GM23338 (cell line): ENCODE results near the gene PTPRF. TPM values are rescaled to one million over a fixed set of nuclear protein-coding genes. Genes with fewer than 3 reads are reported as not detected.

ENCODE experiments used
- ATAC-seq: fragments of 200-7000 bp; cut with Tn5 transposase; 3 replicates; pipeline ENCODE4 v1.9.1; 2020
- DNase-seq: peaks from one replicate; pipeline ENCODE4 v3.0.0-alpha.2; 2015; ENCODE audit warnings: low spot score
- H2AFZ ChIP-seq: fragments of 200-600 bp; sonication (generic); 2 replicates; pipeline ENCODE4 v1.8.0; 2016; ENCODE audit warnings: antibody characterized with exemption, mild to moderate bottlenecking, moderate library complexity
- H3F3A ChIP-seq: fragments of 200-600 bp; sonication (generic); replicated peaks from 2 replicates; pipeline ENCODE4 v1.8.0; 2017; ENCODE audit warnings: antibody characterized with exemption, mixed run types, low read depth
- H3K27ac ChIP-seq: fragments of 200-600 bp; sonication (generic); 2 replicates; pipeline ENCODE4 v1.6.1; 2016; ENCODE audit warnings: low read depth
- H3K27me3 ChIP-seq: fragments of 200-600 bp; sonication (generic); 2 replicates; pipeline ENCODE4 v1.8.0; 2016; ENCODE audit warnings: mild to moderate bottlenecking, mixed run types, moderate library complexity; ENCODE audit not compliant: insufficient read depth
- H3K36me3 ChIP-seq: fragments of 200-600 bp; sonication (generic); 2 replicates; pipeline ENCODE4 v1.8.0; 2016; ENCODE audit warnings: mild to moderate bottlenecking; ENCODE audit not compliant: insufficient read depth
- H3K4me1 ChIP-seq: fragments of 200-600 bp; sonication (generic); 2 replicates; pipeline ENCODE4 v1.8.0; 2016; ENCODE audit warnings: mild to moderate bottlenecking, moderate library complexity; ENCODE audit not compliant: insufficient read depth
- H3K4me2 ChIP-seq: fragments of 200-600 bp; sonication (generic); 2 replicates; pipeline ENCODE4 v1.7.1; 2017; ENCODE audit warnings: mixed run types
- H3K4me3 ChIP-seq: fragments of 200-600 bp; sonication (generic); 2 replicates; pipeline ENCODE4 v1.6.1; 2016; ENCODE audit warnings: mixed run types
- H3K79me2 ChIP-seq: fragments of 200-600 bp; sonication (generic); replicated peaks from 2 replicates; pipeline ENCODE4 v1.8.0; 2017; ENCODE audit warnings: mild to moderate bottlenecking; ENCODE audit not compliant: insufficient read depth
- H3K9me2 ChIP-seq: fragments of 200-600 bp; sonication (generic); 2 replicates; pipeline ENCODE4 v1.8.0; 2017; ENCODE audit not compliant: insufficient read depth
- H4K20me1 ChIP-seq: fragments of 200-600 bp; sonication (generic); replicated peaks from 2 replicates; pipeline ENCODE4 v1.8.0; 2017; ENCODE audit warnings: mild to moderate bottlenecking; ENCODE audit not compliant: insufficient read depth
- H3K27ac Mint-ChIP-seq: 2 replicates; pipeline ENCODE4 v1.8.0; 2020; ENCODE audit warnings: inconsistent platforms, mild to moderate bottlenecking, moderate library complexity, mixed read lengths
- H3K27me3 Mint-ChIP-seq: 3 replicates; pipeline ENCODE4 v1.8.0; 2022; ENCODE audit warnings: low read depth, mild to moderate bottlenecking, moderate library complexity, mixed read lengths, inconsistent platforms; ENCODE audit not compliant: insufficient read depth, poor library complexity
- H3K36me3 Mint-ChIP-seq: 3 replicates; pipeline ENCODE4 v1.8.0; 2021; ENCODE audit warnings: low read depth, mild to moderate bottlenecking, inconsistent platforms, moderate library complexity, mixed read lengths
- H3K4me1 Mint-ChIP-seq: 3 replicates; pipeline ENCODE4 v1.8.0; 2020; ENCODE audit warnings: mild to moderate bottlenecking, inconsistent platforms, mixed read lengths
- H3K4me3 Mint-ChIP-seq: 3 replicates; pipeline ENCODE4 v1.8.0; 2021; ENCODE audit warnings: moderate library complexity, mild to moderate bottlenecking, inconsistent platforms, mixed read lengths
- H3K9me3 Mint-ChIP-seq: 3 replicates; pipeline ENCODE4 v1.8.0; 2020; ENCODE audit warnings: moderate library complexity, mild to moderate bottlenecking, inconsistent platforms, mixed read lengths
- CREB1 ChIP-seq: fragments of 250-450 bp; sonication (Bioruptor Pico); IDR thresholded peaks from 2 replicates; pipeline ENCODE4 v1.5.0; 2020; ENCODE audit warnings: low read depth, mild to moderate bottlenecking, moderate library complexity
- EZH2phosphoT487 ChIP-seq: fragments of 200-600 bp; sonication (generic); IDR thresholded peaks from one replicate; pipeline ENCODE4 v1.8.1; 2018; ENCODE audit warnings: antibody characterized with exemption; ENCODE audit not compliant: unreplicated experiment
- NANOG ChIP-seq: IDR thresholded peaks from 2 replicates; pipeline ENCODE4 v1.6.1; 2016; ENCODE audit warnings: antibody characterized with exemption, borderline replicate concordance
- POLR2AphosphoS5 ChIP-seq: IDR thresholded peaks from 2 replicates; pipeline ENCODE4 v1.6.1; 2016; ENCODE audit warnings: antibody characterized with exemption, low read depth
- REST ChIP-seq: IDR thresholded peaks from one replicate; pipeline ENCODE4 v1.6.1; 2018; ENCODE audit warnings: antibody characterized with exemption; ENCODE audit not compliant: unreplicated experiment
- STAT1 ChIP-seq: IDR thresholded peaks from one replicate; pipeline ENCODE4 v1.6.1; 2016; ENCODE audit warnings: antibody characterized with exemption; ENCODE audit not compliant: unreplicated experiment
- ZNF331 ChIP-seq: fragments of 250-450 bp; sonication (Bioruptor Pico); IDR thresholded peaks from 2 replicates; pipeline ENCODE4 v1.5.0; 2020; ENCODE audit warnings: low read depth, mild to moderate bottlenecking, moderate library complexity
- ZNF462 ChIP-seq: fragments of 250-450 bp; sonication (Bioruptor Pico); IDR thresholded peaks from 2 replicates; pipeline ENCODE4 v1.5.0; 2020; ENCODE audit warnings: mild to moderate bottlenecking, moderate library complexity
- polyA plus RNA-seq: library from polyadenylated mRNA; unstranded; fragments of >200 nt; fragmentation: Nextera tagmentation; extraction: Ambion mirVana; gene quantifications from 2 replicates; pipeline ENCODE4 v1.2.1, GENCODE V29; 2016
- total RNA-seq: library from RNA; depleted of rRNA; stranded (reverse); fragments of >200 nt; shearing (Covaris generic); gene quantifications from 2 replicates; pipeline ENCODE4 v1.2.3, GENCODE V29; 2014

The PTPRF gene
- total and polyA plus RNA-seq, 2 experiments from 2014 or later = 52.4 to 173 TPM

GRCh38 chr1:43563876-43564539 is 33.3 kb downstream of the PTPRF start (continued):
- no peak for TF ChIP-seq EZH2phosphoT487

- Histone ChIP-seq H3K79me2 (peaks cover 15% of the 10 kb centered on the region), H3K4me2 (peak overlapping the region; percentile 87), H3K4me3 (peak overlapping the region; percentile 62), H3K36me3 (no peaks in the 10 kb centered on the region), H3K27ac (no peak overlapping the region), H4K20me1 (peaks cover 10% of the 10 kb centered on the region), H3K4me1 (peaks cover 23% of the 10 kb centered on the region), H3F3A (0 out of 2 replicates have a peak, but pooled peaks cover 5% of the 10 kb centered on the region), H3K9me2 (no peaks in the 10 kb centered on the region), H2AFZ (no peak overlapping the region), H3K27me3 (no peaks in the 10 kb centered on the region)
- peaks cover 34% of the 10 kb centered on the region for H3K4me1 Mint-ChIP-seq
- no peak; the same call in 2 of the 3 replicates for ATAC-seq
- H3K9me3 Mint-ChIP-seq = no peaks in the 10 kb centered on the region
- H3K4me3 Mint-ChIP-seq = peak overlapping the region; percentile 58
- peaks cover 25% of the 10 kb centered on the region for H3K27me3 Mint-ChIP-seq
- H3K27ac Mint-ChIP-seq = no peak overlapping the region; the same call in 1 of the 2 replicates
- H3K36me3 Mint-ChIP-seq = peaks cover 14% of the 10 kb centered on the region; the same call in 1 of the 3 replicates
- no peak for DNase-seq
- no peak for TF ChIP-seq NANOG
- TF ChIP-seq STAT1 = no peak
- no peak for TF ChIP-seq REST
- TF ChIP-seq POLR2AphosphoS5 = no peak
- no peak for TF ChIP-seq ZNF331
- TF ChIP-seq ZNF462 (CRISPR knock-in tag) = no peak
- no peak for TF ChIP-seq EZH2phosphoT487
- TF ChIP-seq CREB1 = no peak
Measured at GRCh38 chr1:43564551-43565348, 34.1 kb downstream of the PTPRF start.
